H1 (cell line): ENCODE data around the gene OSBPL6.

Experiments
- ASH2L ChIP-seq: fragments of 200-600, 300-600 bp; sonication (generic); IDR thresholded peaks from one replicate; pipeline ENCODE4 v1.7.1; 2017; ENCODE audit warnings: low read length
- CTCF ChIP-seq, 3 experiments: IDR thresholded peaks; 1 replicate in 2 of 3; 2 replicates in 1 of 3; pipeline versions ENCODE4 v1.5.1 to v1.6.1; 2011; ENCODE audit warnings: low read length in 3 of 3, mild to moderate bottlenecking in 3 of 3, inconsistent platforms in 2 of 3, low read depth in 1 of 3, moderate library complexity in 1 of 3; ENCODE audit not compliant: insufficient read depth in 1 of 3; ENCODE audit errors: control extremely low read depth in 1 of 3
- POLR2A ChIP-seq, 2 experiments: IDR thresholded peaks; 1 replicate in 1 of 2; 2 replicates in 1 of 2; pipeline ENCODE4 v1.6.1; 2011; ENCODE audit warnings: low read depth in 2 of 2, low read length in 2 of 2, mild to moderate bottlenecking in 2 of 2; ENCODE audit errors: control extremely low read depth in 1 of 2
- POLR2AphosphoS5 ChIP-seq: IDR thresholded peaks from 2 replicates; pipeline ENCODE4 v1.6.1; 2011; ENCODE audit warnings: low read depth, low read length
- TF ChIP-seq, protein P1 (sequence below): IDR thresholded peaks from 2 replicates; pipeline ENCODE4 v1.6.1; 2012; ENCODE audit warnings: inconsistent platforms
- TF ChIP-seq, protein P2 (sequence below): IDR thresholded peaks from 2 replicates; pipeline ENCODE4 v1.6.1; 2011; ENCODE audit warnings: low read depth, mild to moderate bottlenecking, low read length; ENCODE audit not compliant: insufficient read depth

DNA sequence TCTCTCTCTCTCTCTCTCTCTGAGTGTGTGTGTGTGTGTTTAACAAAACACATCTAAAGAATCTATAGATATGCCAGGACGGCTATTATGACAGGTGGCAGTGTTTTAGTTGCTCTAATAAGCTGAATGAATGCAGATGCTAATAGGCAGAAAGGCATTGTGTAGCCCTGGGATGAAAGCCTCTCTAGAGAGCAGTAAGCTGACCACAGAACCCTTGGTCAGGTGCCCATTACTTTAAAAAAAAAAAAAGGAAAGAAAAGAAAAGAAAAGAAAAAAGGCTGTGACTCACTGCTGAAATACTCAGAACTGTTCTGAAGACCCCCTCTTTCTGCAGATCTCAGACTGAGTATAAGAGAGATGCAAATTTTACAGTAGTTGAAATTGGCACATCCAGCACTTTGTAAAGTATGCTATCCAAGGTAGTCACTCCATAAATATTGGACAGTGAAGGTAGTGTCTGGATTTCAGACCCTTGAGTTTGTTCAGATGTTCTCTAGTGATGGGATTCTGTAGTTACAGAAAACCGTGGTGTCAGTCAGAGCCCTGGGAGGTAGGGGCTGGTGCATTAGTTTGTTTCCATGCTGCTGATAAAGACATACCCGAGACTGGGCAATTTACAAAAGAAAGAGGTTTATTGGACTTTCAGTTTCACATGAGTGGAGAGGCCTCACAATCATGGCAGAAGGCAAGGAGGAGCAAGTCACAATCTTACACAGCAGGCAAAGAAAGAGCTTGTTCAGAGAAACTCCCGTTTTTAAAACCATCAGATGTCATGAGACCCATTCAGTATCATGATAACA, 30.9 kb downstream of the OSBPL6 start:
- no peak for TF ChIP-seq ASH2L
- no peak for TF ChIP-seq CTCF (IDR thresholded peaks at IDR 0.05; ENCODE audit: control extremely low read depth in 1 of 3, insufficient read depth in 1 of 3, low read depth in 1 of 3, low read length in 3 of 3)
- no peak for TF ChIP-seq POLR2AphosphoS5
- TF ChIP-seq, protein P1, sequence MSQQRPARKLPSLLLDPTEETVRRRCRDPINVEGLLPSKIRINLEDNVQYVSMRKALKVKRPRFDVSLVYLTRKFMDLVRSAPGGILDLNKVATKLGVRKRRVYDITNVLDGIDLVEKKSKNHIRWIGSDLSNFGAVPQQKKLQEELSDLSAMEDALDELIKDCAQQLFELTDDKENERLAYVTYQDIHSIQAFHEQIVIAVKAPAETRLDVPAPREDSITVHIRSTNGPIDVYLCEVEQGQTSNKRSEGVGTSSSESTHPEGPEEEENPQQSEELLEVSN, result no peak
- TF ChIP-seq, protein P2, sequence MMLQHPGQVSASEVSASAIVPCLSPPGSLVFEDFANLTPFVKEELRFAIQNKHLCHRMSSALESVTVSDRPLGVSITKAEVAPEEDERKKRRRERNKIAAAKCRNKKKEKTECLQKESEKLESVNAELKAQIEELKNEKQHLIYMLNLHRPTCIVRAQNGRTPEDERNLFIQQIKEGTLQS, result no peak
- TF ChIP-seq POLR2A (IDR thresholded peaks at IDR 0.05; ENCODE audit: control extremely low read depth in 1 of 2, low read depth in 2 of 2, low read length in 2 of 2), result no peak
